ENCODE measurements around the gene SARM1.

SARM1 gene

GRCh38 chr17:28342313-28342712 lies 29.2 kb upstream of the SARM1 start:
- DNase-seq: no peak

GRCh38 chr17:28343491-28343932 lies 28.0 kb upstream of the SARM1 start:
- DNase-seq: no peak

- DNase-seq: no peak
These were observed 27.5 kb upstream of the SARM1 start for GRCh38 chr17:28344011-28344410.

- DNase-seq: no peak
These were observed 27.0 kb upstream of the SARM1 start for GRCh38 chr17:28344435-28344901.

- peak; percentile 56 for DNase-seq
These were observed 25.9 kb upstream of the SARM1 start for GRCh38 chr17:28345419-28346198.

GRCh38 chr17:28346199-28346580 lies 25.3 kb upstream of the SARM1 start:
- DNase-seq: no peak

GRCh38 chr17:28346746-28347246 lies 24.7 kb upstream of the SARM1 start:
- DNase-seq: no peak

GRCh38 chr17:28347261-28347891 lies 24.1 kb upstream of the SARM1 start:
- DNase-seq: peak; percentile 97

- DNase-seq: no peak
These were observed 22.5 kb upstream of the SARM1 start for GRCh38 chr17:28348979-28349378.

- no peak for DNase-seq
These were observed 21.2 kb upstream of the SARM1 start for GRCh38 chr17:28350271-28350670.

GRCh38 chr17:28357061-28357900 lies 14.2 kb upstream of the SARM1 start, which contains the start of gene POLDIP2:
Gene POLDIP2, minus strand, starts transcription at chr17:28357527. Its CDS starts 79 bp downstream, at chr17:28357448.
- peak; percentile 95 for DNase-seq

- no peak for DNase-seq
These were observed 13.6 kb upstream of the SARM1 start for GRCh38 chr17:28357901-28358197.

GRCh38 chr17:28363186-28363585 lies 8.3 kb upstream of the SARM1 start:
- DNase-seq: no peak

GRCh38 chr17:28363776-28364650 lies 7.5 kb upstream of the SARM1 start:
- no peak for DNase-seq

GRCh38 chr17:28364665-28365363 lies 6.7 kb upstream of the SARM1 start, which contains the start of gene SEBOX:
Gene SEBOX, minus strand, starts transcription at chr17:28365199. Its CDS starts 48 bp downstream, at chr17:28365151.
- no peak for DNase-seq

GRCh38 chr17:28365487-28365886 lies 6.0 kb upstream of the SARM1 start:
- no peak for DNase-seq

- no peak for DNase-seq
These were observed 4.9 kb upstream of the SARM1 start for GRCh38 chr17:28366605-28367004.

- DNase-seq: no peak
These were observed 3.7 kb upstream of the SARM1 start for GRCh38 chr17:28367641-28368305.

GRCh38 chr17:28368306-28368831 lies 3.1 kb upstream of the SARM1 start:
- DNase-seq: no peak

- DNase-seq: no peak
These were observed 2.4 kb upstream of the SARM1 start for GRCh38 chr17:28368915-28369683.
